PC-9 (cell line): ENCODE results near the gene RNU4-1. TPM values are rescaled to one million over a fixed set of nuclear protein-coding genes. Genes with fewer than 3 reads are reported as not detected.

Experiments used
- BruUV-seq: library from RNA; stranded (reverse); fragments of 400-500 nt; replicated peaks from 2 replicates; lab custom pipeline; 2021; lab: Mats Ljungman, UMichigan
- CTCF ChIA-PET: fragments of 300-600 bp; sonication (Branson Sonifier 250); formaldehyde crosslinking; loops from one replicate; lab custom pipeline; 2022; ENCODE audit warnings: antibody characterized with exemption; lab: Charles Lee
- POLR2A ChIA-PET: fragments of 300-600 bp; sonication (Branson Sonifier 250); formaldehyde crosslinking; loops from one replicate; lab custom pipeline; 2022; ENCODE audit warnings: antibody characterized with exemption; ENCODE audit not compliant: unreplicated experiment; lab: Charles Lee
- DNase-seq, 2 experiments: peaks; one replicate each; pipeline versions ENCODE4 v3.0.0 to v3.0.0-alpha.2; 2015 to 2022; ENCODE audit warnings: mixed read lengths in 1 of 2
- H2AFZ ChIP-seq: fragments of 200-600 bp; sonication (generic); 2 replicates; pipeline ENCODE4 v1.8.1; 2017; ENCODE audit warnings: antibody characterized with exemption
- H3F3A ChIP-seq: fragments of 200-600 bp; sonication (generic); 2 replicates; pipeline ENCODE4 v1.8.1; 2017; ENCODE audit warnings: antibody characterized with exemption, mild to moderate bottlenecking, low read depth; ENCODE audit not compliant: insufficient read depth
- H3K27ac ChIP-seq: fragments of 200-600 bp; sonication (generic); 2 replicates; pipeline ENCODE4 v1.6.1; 2016; ENCODE audit warnings: mixed run types
- H3K27me3 ChIP-seq: fragments of 200-600 bp; sonication (generic); 2 replicates; pipeline ENCODE4 v1.6.1; 2016; ENCODE audit warnings: low read depth, mixed run types; ENCODE audit not compliant: insufficient read depth
- H3K36me3 ChIP-seq: fragments of 200-600 bp; sonication (generic); 2 replicates; pipeline ENCODE4 v1.6.1; 2016; ENCODE audit warnings: low read depth, mixed run types
- H3K4me1 ChIP-seq: fragments of 200-600 bp; sonication (generic); replicated peaks from 2 replicates; pipeline ENCODE4 v1.6.1; 2016; ENCODE audit warnings: mixed run types; ENCODE audit not compliant: insufficient read depth
- H3K4me2 ChIP-seq: fragments of 200-600 bp; sonication (generic); 2 replicates; pipeline ENCODE4 v1.6.1; 2017; ENCODE audit warnings: mixed run types
- H3K4me3 ChIP-seq: fragments of 200-600 bp; sonication (generic); 2 replicates; pipeline ENCODE4 v1.6.1; 2016; ENCODE audit warnings: mixed run types
- H3K79me2 ChIP-seq: fragments of 200-600 bp; sonication (generic); 2 replicates; pipeline ENCODE4 v1.6.1; 2017; ENCODE audit warnings: low read depth, mixed run types
- H3K9me2 ChIP-seq: fragments of 200-600 bp; sonication (generic); 2 replicates; pipeline ENCODE4 v1.8.1; 2017; ENCODE audit warnings: mild to moderate bottlenecking; ENCODE audit not compliant: insufficient read depth
- H3K9me3 ChIP-seq: fragments of 200-600 bp; sonication (generic); 2 replicates; pipeline ENCODE4 v1.8.1; 2016; ENCODE audit warnings: low read depth; ENCODE audit not compliant: insufficient read depth
- H4K20me1 ChIP-seq: fragments of 200-600 bp; sonication (generic); 2 replicates; pipeline ENCODE4 v1.8.1; 2017; ENCODE audit not compliant: insufficient read depth
- EZH2 ChIP-seq: fragments of 200-600 bp; sonication (generic); IDR thresholded peaks from 2 replicates; pipeline ENCODE4 v1.8.0; 2017; ENCODE audit warnings: antibody characterized with exemption, low read depth
- intact Hi-C: fragments of 100-400 bp; cut with micrococcal nuclease; formaldehyde crosslinking; loops from one replicate; pipeline ENCODE4 v1.10.0; 2022; ENCODE audit not compliant: unreplicated experiment
- total RNA-seq: library from RNA; stranded (reverse); gene quantifications from 2 replicates; pipeline ENCODE4 v1.2.3, GENCODE V29; 2021
- TF ChIP-seq, protein P1 (sequence below): fragments of 200-600 bp; sonication (generic); conservative IDR thresholded peaks from 2 replicates; pipeline ENCODE4 v1.6.1; 2017; ENCODE audit warnings: mixed run types, antibody characterized with exemption, mild to moderate bottlenecking, moderate library complexity

RNU4-1 gene
- total RNA-seq, 1 experiment from 2014 or later: 1,857 TPM

DNA sequence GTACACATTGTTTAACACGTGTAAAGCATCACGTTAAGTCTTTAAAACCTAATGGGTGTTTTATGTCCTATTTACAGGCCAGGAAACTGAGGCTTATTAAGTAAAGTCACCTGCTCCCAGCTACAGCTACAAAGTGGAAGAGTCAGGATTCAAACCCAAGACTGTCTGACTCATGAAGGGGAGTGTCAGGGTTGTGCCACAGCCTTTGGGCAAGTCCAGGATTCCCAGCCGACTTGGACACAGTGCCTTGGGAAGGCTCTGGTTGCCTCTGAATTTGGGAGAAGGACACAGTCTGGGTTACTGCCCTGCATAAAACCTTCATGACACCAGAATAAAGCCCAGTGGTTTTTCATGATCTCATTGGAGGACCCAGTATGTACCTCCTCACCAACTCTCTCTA is 8.7 kb downstream of the RNU4-1 start:
- ChIA-PET POLR2A (interaction anchor here (0.6 kb wide), 1 partner anchor 83 kb away, joined by 5 read pairs; no protein-coding TSS in a partner anchor), CTCF (interaction anchor here (0.6 kb wide), 1 partner anchor 12 kb away, joined by 9 read pairs; no protein-coding TSS in a partner anchor)
- H3K27ac ChIP-seq: no peak overlapping the region
- H2AFZ ChIP-seq: no peak overlapping the region
- peaks cover 16% of the 10 kb centered on the region; the same call in 1 of the 2 replicates for H3F3A ChIP-seq
- intact Hi-C loops: no loop called here
- no peaks in the 10 kb centered on the region for H3K9me2 ChIP-seq
- no peaks in the 10 kb centered on the region for H3K36me3 ChIP-seq
- H3K27me3 ChIP-seq: no peaks in the 10 kb centered on the region
- peaks cover 13% of the 10 kb centered on the region for H3K4me1 ChIP-seq
- H4K20me1 ChIP-seq: no peaks in the 10 kb centered on the region
- no TSS peak for BruUV-seq
- no peaks in the 10 kb centered on the region for H3K9me3 ChIP-seq
- TF ChIP-seq, protein P1, sequence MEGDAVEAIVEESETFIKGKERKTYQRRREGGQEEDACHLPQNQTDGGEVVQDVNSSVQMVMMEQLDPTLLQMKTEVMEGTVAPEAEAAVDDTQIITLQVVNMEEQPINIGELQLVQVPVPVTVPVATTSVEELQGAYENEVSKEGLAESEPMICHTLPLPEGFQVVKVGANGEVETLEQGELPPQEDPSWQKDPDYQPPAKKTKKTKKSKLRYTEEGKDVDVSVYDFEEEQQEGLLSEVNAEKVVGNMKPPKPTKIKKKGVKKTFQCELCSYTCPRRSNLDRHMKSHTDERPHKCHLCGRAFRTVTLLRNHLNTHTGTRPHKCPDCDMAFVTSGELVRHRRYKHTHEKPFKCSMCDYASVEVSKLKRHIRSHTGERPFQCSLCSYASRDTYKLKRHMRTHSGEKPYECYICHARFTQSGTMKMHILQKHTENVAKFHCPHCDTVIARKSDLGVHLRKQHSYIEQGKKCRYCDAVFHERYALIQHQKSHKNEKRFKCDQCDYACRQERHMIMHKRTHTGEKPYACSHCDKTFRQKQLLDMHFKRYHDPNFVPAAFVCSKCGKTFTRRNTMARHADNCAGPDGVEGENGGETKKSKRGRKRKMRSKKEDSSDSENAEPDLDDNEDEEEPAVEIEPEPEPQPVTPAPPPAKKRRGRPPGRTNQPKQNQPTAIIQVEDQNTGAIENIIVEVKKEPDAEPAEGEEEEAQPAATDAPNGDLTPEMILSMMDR: no peak
- TF ChIP-seq EZH2: no peak
- DNase-seq: no peak
- no peaks in the 10 kb centered on the region for H3K79me2 ChIP-seq
- H3K4me3 ChIP-seq: no peak overlapping the region
- no peak overlapping the region for H3K4me2 ChIP-seq

DNA sequence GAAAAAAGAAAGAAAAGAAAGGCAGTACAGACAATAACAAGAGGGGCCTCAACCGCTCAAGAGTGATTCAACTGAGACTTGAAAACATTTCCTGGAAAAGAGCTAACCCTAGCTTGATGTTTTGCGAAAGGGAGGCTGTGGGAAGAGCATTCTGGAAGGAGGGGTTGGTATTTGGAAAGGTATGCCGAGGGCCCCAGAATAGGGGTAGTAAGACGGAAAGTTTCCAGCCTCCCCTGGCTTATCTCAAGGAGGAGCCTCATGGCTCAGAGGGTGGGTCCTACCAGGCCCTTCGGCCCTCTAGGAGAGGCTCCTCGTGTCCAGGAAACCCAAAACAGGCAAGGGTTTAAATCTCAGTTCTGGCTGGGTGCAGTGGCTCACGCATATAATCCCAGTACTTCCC is 9.7 kb downstream of the RNU4-1 start:
- Histone ChIP-seq H3K79me2 (no peaks in the 10 kb centered on the region), H3K27ac (no peak overlapping the region), H4K20me1 (no peaks in the 10 kb centered on the region), H3K36me3 (no peaks in the 10 kb centered on the region), H2AFZ (no peak overlapping the region), H3K4me3 (no peak overlapping the region), H3F3A (peaks cover 13% of the 10 kb centered on the region; the same call in 1 of the 2 replicates), H3K9me2 (no peaks in the 10 kb centered on the region), H3K27me3 (no peaks in the 10 kb centered on the region), H3K4me1 (peaks cover 13% of the 10 kb centered on the region), H3K4me2 (no peak overlapping the region), H3K9me3 (no peaks in the 10 kb centered on the region)
- BruUV-seq: no TSS peak
- DNase-seq: no peak
- TF ChIP-seq EZH2: no peak
- TF ChIP-seq, protein P1: no peak
- CTCF ChIA-PET: no interaction called here
- intact Hi-C loops: no loop called here
- POLR2A ChIA-PET: interaction anchor here (0.7 kb wide), 1 partner anchor 50 kb away, joined by 12 read pairs; no protein-coding TSS in a partner anchor

DNA sequence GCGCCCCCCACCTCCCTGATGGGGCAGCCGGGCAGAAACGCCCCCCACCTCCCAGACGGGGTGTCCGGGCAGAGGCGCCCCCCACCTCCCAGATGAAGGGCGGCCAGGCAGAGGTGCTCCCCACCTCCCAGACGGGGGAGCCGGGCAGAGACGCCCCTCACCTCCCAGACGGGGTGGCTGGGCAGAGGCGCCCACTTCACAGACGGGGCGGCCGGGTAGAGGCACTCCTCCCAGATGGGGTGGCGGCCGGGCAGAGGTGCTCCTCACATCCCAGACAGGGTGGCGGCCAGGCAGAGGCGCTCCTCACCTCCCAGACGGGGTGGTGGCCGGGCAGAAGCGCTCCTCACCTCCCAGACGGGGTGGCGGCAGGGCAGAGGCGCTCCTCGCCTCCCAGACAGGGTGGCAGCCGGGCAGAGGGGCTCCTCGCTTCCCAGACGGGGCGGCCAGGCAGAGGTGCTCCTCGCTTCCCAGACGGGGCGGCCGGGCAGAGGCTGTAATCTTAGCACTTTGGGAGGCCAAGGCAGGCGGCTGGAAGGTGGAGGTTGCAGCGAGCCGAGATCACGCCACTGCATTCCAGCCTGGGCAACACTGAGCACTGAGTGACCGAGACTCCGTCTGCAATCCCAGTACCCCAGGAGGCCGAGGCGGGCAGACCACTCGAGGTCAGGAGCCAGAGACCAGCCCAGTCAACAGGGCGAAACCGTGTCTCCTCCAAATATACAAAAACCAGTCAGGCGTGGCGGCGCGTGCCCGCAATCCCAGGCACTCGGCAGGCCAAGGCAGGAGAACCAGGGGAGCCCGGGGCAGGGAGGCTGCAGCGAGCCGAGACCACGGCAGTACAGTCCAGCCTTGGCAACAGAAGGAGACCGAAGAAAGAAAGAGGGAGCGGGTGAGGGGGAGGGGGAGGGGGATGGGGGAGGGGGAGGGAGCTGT is 14.6 kb downstream of the RNU4-1 start:
- H2AFZ ChIP-seq: no peak overlapping the region
- no peaks in the 10 kb centered on the region for H3K4me1 ChIP-seq
- H3K4me3 ChIP-seq: no peak overlapping the region
- POLR2A ChIA-PET: no interaction called here
- H3K79me2 ChIP-seq: no peaks in the 10 kb centered on the region
- H3K27me3 ChIP-seq: no peaks in the 10 kb centered on the region
- H3K36me3 ChIP-seq: no peaks in the 10 kb centered on the region
- H4K20me1 ChIP-seq: no peaks in the 10 kb centered on the region
- intact Hi-C loops: no loop called here
- H3K27ac ChIP-seq: no peak overlapping the region
- DNase-seq: no peak
- no peaks in the 10 kb centered on the region for H3K9me3 ChIP-seq
- no peaks in the 10 kb centered on the region for H3F3A ChIP-seq
- TF ChIP-seq EZH2: no peak
- TF ChIP-seq, protein P1: no peak
- H3K4me2 ChIP-seq: no peak overlapping the region
- no peaks in the 10 kb centered on the region for H3K9me2 ChIP-seq
- CTCF ChIA-PET: interaction anchor here (1.2 kb wide), 1 partner anchor 51 kb away, joined by 6 read pairs; no protein-coding TSS in a partner anchor
- no TSS peak for BruUV-seq
